ENCODE data around the gene PBXIP1.
"Not testable (repeated sequence)": the region's sequence is repeated elsewhere in the genome, so short reads cannot be mapped to it uniquely, and the experiment has no call there.

The PBXIP1 gene

DNA sequence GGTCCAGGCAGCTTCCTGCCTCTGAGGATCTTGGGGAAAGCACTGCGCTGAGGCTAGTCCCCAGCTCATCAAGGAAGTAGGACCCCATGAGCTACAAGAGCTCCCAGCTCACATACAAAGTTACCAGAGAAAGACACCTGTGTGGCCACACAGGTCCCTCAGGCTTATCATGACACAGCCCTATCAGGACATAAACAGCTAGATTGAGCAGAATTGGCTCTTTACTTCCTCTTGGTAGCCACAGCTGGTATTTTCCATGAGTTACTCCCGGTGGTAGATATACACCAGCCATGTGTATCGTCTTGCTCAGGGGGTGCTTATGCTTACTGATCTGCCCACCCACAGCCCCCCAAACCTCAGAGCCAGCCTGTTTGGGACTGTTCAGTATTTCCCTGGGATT lies 38.7 kb upstream of the PBXIP1 start:
- no peak for DNase-seq

- no peak for DNase-seq
Measured at GRCh38 chr1:154994269-154994587, 38.3 kb upstream of the PBXIP1 start.

DNA sequence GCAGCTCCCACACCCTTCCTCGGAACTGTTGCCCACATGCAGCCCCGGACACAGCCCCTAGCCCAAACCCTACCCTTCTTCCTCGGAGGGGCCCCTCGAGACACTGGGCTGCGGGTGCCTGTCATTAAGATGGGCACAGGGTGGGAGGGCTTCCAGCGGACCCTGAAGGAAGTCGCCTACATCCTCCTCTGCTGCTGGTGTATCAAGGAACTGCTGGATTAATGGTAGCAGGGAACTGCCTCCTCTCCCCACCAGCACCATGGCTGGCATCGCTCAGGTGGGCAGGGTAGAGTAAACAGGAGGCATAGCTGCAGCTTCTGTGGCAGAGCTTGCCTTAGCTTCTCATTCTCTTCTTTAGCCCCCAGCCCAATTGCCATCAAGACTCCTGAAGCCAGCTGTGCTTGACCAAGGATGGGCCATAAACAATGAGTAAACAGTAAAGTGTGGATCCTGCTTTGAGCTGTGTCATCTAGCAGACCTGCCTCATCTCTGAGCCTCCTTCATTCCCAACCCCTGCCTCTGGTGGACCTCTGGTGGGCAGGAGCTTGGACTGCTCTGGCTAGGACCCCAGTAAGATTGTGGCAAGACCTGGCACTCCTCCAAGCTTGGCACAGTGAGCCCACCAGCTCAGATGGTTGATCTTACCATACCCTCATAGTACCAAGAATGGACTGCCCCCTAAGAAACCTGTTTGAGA lies 37.8 kb upstream of the PBXIP1 start, which contains the start of gene LENEP:
LENEP (plus strand) TSS at position 15 of the 697 bp plus-strand sequence; CDS start at position 37, 22 bp downstream.
- no peak for DNase-seq

GRCh38 chr1:154992721-154993571 lies 37.0 kb upstream of the PBXIP1 start:
- DNase-seq = peak; percentile 54 to 76

DNA sequence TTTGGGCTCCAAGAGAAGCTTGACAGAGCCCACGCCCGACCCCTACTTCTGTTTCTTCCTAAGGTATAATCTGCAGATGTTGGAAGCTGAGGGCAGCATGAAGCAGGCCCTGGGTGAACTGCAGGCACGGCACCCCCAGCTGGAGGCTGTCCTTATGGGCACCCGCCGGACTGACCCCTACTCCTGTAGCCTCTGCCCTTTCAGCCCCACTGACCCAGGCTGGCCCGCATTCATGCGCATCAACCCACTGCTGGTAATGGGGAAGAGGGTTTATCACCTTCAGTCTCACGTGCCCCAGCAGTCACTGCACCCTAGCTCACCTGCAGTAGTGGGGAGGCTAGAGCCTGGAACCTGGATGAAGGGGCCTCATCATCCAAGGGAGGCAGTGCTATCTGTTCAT lies 34.4 kb upstream of the PBXIP1 start:
- DNase-seq = no peak

DNA sequence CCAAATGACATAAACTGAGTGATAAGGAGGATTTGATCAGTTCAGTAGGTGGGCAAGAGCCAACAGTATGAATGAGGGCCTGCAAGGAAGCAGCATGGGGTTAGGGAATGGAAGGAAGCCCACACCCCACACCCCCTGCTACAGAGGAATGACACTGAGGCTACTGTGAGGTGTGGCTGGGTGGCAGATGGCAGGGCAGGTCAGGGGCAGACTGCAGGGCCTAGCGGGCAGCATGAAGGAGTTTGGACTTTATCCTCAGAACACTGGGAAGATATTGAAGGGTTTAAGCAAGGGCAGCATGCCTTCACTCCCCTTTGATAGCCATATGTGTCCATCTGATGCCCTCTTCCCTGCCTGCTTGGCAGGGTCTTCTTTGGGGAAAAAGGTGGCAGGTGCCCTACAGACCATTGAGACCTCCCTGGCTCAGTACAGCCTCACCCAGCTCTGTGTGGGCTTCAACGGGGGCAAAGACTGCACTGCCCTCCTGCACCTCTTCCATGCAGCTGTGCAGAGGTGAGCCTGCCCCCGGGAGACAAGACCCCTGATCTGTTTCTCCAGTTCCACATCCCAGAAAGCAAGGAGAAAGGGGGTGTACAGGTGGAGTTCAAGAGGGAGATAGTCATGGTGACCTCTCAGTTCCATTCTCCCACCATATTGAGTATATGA lies 33.4 kb upstream of the PBXIP1 start:
- DNase-seq = no peak

DNA sequence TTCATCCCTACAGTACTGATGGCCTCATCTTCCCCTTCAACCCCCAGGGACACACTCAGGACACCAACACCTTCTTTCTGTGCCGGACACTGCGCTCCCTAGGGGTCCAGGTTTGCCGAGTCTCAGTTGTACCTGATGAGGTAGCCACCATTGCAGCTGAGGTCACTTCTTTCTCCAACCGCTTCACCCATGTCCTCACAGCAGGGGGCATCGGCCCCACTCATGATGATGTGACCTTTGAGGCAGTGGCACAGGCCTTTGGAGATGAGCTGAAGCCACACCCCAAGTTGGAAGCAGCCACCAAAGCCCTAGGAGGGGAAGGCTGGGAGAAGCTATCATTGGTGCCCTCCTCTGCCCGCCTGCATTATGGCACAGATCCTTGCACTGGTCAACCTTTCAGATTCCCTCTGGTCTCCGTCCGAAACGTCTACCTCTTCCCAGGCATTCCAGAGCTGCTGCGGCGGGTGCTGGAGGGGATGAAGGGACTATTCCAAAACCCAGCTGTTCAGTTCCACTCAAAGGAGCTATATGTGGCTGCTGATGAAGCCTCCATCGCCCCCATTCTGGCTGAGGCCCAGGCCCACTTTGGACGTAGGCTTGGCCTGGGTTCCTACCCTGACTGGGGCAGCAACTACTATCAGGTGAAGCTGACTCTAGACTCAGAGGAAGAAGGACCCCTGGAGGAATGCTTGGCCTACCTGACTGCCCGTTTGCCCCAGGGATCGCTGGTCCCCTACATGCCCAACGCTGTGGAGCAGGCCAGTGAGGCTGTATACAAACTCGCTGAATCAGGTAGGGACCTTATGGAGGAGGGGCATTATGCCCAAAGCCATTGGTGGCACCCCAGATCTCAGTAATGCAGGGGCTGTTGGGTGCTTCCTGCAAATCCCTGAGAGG lies 32.4 kb upstream of the PBXIP1 start:
- DNase-seq = no peak

- DNase-seq = no peak
Measured at GRCh38 chr1:154987326-154987725, 31.4 kb upstream of the PBXIP1 start.

- DNase-seq = not testable (repeated sequence)
Measured at GRCh38 chr1:154986736-154987135, 30.8 kb upstream of the PBXIP1 start.

DNA sequence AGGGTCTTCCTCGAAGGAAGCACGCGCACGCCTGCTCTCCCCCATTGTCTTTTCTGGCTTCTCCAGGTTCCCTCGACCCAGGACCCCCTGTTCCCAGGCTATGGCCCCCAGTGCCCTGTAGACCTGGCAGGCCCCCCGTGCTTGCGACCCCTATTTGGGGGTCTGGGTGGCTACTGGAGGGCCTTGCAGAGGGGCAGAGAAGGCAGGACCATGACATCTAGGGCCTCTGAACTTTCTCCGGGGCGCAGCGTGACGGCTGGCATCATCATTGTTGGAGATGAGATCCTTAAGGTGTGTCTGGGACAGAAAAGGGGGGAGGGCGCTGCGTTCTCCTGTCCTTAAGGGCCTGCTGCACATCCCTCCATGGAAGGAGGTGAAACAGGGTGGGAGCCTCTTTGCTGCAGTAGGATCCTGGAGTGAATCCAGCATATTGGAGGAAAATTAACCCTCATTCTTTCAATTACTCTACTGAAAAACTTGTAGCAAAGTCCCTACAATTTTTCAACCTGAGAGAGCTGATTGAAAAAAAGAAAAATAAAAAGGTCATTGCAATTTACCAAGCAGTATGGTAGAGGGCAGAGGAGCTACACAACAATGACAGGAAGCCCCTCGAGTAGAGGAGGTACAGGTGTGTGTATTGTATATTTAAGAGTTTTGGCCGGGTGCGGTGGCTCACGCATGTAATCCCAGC lies 28.0 kb upstream of the PBXIP1 start:
- peak in 1 of 2 experiments; percentile 21 for DNase-seq

DNA sequence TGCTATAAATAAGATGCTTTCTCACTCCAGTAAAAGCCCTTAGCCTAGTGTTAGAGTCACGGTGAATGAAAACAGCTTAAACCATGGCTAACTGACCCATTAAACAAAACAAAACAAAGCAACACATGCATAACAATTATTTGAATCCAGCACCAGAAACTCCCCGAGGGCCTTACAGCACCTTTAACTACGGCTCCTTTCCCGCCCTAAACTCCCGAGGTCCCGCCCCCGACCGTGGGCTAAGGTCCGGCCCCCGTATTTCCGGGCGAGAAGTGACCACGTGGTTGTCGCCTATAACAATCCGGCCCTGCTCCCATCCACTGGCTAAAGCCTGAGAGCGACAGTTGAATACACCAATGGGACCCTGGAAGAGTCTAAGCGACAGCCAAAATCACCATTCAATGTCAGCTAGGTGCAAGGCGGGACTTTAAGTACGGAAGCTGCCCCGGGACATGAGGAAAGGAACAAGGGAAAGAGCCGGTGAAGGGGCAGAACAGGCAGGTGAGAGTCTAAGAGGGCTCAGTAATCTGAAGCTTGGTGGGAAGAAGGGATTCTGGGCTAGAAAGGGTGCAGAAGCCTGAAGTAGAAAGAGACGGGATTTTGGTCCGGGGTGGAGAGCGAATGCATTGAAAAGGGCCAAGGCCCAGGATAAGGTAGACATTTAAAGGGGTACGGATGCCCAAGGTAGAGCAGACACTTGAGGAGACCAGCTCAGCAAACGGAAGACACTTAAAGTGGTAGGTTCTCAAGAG lies 27.2 kb upstream of the PBXIP1 start, which contains the start of gene FLAD1:
FLAD1 (plus strand) TSS at position 448 of the 752 bp plus-strand sequence. CDS start 351 bp downstream, outside the sequence.
- peak; percentile 100 for DNase-seq

- peak in 1 of 2 experiments; percentile 44 for DNase-seq
Measured at GRCh38 chr1:154982341-154982740, 26.4 kb upstream of the PBXIP1 start.

GRCh38 chr1:154978360-154978759 lies 22.5 kb upstream of the PBXIP1 start:
- DNase-seq = no peak

GRCh38 chr1:154977762-154978161 lies 21.9 kb upstream of the PBXIP1 start:
- not testable (repeated sequence) for DNase-seq

DNA sequence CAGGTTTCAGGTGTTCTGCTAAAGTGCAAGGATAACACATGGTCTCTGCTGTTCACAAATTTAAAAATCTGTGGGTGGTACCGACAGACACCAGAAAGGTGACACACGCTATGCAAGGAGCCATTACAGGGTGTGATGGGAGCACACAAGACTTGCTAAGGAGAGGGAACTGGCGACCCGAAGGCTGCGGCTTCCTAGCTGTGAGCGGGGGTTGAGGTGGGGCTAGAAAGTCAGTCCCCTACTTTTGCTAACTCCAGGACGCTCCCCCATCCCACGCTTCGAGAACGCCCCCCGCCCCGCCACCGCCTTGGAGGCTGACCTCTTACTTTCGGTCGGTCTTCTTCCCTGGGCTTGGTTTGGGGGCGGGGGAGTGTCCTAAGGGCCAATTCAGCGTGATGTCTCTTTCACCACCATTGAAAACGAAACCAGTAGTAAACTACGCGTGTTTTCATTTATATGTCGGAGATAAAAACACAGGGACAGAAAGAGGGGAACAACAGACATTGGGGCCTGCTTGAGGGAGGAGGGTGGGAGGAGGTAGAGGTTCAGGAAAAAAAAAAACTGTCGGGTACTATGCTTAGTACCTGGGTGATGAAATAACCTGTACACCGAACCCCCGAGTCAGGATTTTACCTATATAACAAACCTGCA lies 19.6 kb upstream of the PBXIP1 start:
- peak in 1 of 2 experiments; percentile 44 for DNase-seq

GRCh38 chr1:154974808-154975408 lies 19.0 kb upstream of the PBXIP1 start:
- DNase-seq = peak; percentile 99

DNA sequence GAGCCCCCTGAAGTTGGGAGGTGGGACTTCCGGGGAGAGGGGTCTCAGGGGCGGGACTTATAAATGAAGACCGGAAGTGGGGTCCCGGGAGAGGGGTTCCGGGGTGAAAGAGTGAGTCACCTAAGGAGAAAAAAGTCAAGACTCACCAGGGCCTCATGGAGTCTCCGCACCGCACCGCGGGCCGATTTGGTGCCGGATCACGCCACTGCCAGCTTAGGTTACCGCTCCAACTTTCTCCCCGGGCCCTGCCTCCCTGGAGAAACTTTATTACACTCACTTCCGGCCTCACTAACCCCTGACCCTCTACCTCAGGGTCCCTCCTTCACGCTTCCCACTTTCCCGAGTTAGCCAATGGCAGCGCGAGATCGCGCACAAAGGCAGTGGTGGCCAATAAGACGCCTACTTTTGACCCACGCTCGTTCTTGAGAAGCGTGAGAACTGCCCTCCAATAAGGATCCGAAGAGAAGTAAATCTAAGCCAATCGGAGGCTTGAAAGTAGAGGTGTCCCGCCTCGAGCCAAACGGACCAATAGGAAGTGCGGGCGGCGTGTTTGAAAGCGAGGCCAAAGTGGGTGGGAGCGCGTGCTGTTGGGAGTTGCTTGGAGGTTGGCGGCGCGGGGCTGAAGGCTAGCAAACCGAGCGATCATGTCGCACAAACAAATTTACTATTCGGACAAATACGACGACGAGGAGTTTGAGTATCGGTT lies 18.4 kb upstream of the PBXIP1 start, which contains the start of gene CKS1B:
CKS1B (plus strand) TSS at position 580 of the 706 bp plus-strand sequence; CDS start at position 645, 65 bp downstream.
- peak; percentile 100 for DNase-seq

DNA sequence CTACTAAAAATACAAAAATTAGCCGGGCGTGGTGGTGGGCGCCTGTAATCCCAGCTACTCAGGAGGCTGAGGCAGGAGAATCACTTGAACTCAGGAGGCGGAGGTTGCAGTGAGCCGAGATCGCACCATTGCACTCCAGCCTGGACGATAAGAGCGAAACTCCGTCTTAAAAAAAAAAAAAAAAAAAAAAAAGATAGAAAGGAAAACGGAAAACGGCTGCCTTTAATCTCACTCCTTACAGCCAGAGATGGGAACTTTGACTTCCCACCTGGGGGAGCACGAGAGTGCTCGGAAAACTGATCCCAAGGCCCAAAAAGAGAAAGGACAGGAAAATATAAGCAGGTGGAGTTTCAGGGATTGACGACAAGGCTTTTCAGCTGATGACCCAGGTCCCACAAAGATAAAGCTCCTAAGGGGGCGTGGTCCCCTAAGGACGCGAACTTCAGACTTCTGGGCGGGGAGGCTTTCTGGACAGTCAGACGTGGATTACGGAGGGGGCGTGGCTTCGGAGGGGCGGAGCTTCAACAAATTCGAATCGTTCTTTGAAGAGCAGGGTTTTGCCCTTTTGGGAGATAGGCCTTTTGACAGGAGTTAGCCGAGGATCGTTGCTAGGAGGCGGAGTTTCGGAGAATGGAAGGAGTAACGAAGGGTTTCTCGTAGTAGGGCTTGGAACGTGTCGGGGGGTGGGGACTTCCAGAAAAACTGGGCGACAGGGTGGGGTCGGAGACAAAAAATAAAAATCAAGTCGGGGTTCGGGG lies 17.6 kb upstream of the PBXIP1 start:
- DNase-seq = peak; percentile 95 to 99
